ENCODE data around the gene PRRT4. TPM values are rescaled to one million over a fixed set of nuclear protein-coding genes. Genes with fewer than 3 reads are reported as not detected.

PRRT4 gene
- total and polyA plus RNA-seq, 9 of the 15 experiments (the other 6 are each of a cell fraction or from before 2014, with no cell fraction given), result not detected

DNA sequence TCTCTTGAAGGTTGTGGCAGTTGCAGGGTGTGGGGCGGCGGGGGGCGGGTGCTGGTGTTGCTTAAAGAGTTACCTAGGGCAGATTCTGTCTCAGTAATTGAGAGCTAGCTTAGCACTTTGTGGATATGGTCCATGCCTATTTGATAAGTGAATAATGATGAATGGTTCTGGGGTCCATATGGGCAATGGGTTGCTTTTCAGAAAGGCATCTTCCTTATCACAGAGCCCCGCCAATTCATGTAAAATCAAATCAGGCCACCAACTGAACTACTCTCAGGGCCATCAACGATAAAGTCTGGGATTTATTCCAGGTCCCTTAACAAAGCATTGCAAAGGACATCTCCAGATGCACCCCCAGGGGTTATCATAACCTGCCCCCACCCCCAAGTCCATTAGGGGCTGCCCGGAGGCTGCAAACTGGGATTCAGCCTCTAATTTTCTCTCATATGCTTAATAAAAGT is 1.8 kb upstream of the PRRT4 start:
- Histone ChIP-seq H3K4me1 (replicated peaks in 1 of 2; ENCODE audit: control insufficient read depth in 2 of 2, insufficient read depth in 2 of 2, low read length in 2 of 2) (peaks cover 6 to 21% of the 10 kb centered on the region in 2 experiments; a peak in 3 of 5 replicates), H3K9me3 (replicated peaks; ENCODE audit: control insufficient read depth, insufficient read depth, low read depth, low read length) (no peaks in the 10 kb centered on the region), H2AFZ (ENCODE audit: low read depth, low read length) (no peak overlapping the region), H3K4me2 (ENCODE audit: insufficient read depth, low read length) (no peak overlapping the region), H3K27me3 (ENCODE audit: control insufficient read depth in 2 of 2, insufficient read depth in 2 of 2, low read length in 2 of 2) (peaks cover 59 to 61% of the 10 kb centered on the region in 2 experiments), H3K27ac (ENCODE audit: extremely low read depth, low read depth, low read length) (no peak overlapping the region), H3K79me2 (ENCODE audit: control insufficient read depth, insufficient read depth, low read length) (no peaks in the 10 kb centered on the region), H3K9ac (ENCODE audit: insufficient read depth in 1 of 2, low read depth in 2 of 2, low read length in 2 of 2) (no peak overlapping the region), H3K4me3 (no peak overlapping the region), H3K9me1 (ENCODE audit: control insufficient read depth, insufficient read depth, low read length) (no peaks in the 10 kb centered on the region), H3K36me3 (ENCODE audit: control insufficient read depth, insufficient read depth, low read length) (no peaks in the 10 kb centered on the region), H4K20me1 (replicated peaks; ENCODE audit: control insufficient read depth, insufficient read depth, low read length) (no peaks in the 10 kb centered on the region; the same call in 1 of the 2 replicates)
- intact Hi-C loops (cut with micrococcal nuclease), result no loop called here
- DNase-seq (ENCODE audit: extremely low read depth in 1 of 4, low spot score in 3 of 4) (no peak), ATAC-seq (no peak), FAIRE-seq (no peak)
- in situ Hi-C loops (cut with MboI), result no loop called here
- 11% methylated on average over 6 of the region's 6 CpGs for WGBS (ENCODE audit: insufficient coverage, low coverage, missing lambda C conversion rate)
- POLR2A ChIA-PET, result interaction anchor here (0.5 to 2.2 kb wide), 3 partner anchors 8 to 810 kb away, joined by 3 to 6 read pairs (median 3); partner anchors contain the start of gene RBM28
- peak; percentile 18 for TF ChIP-seq CBX2 (IDR thresholded peaks at IDR 0.05; ENCODE audit: insufficient read depth, low read length, poor library complexity, severe bottlenecking)
- no peak for TF ChIP-seq ZC3H8 (IDR thresholded peaks at IDR 0.05)
- no TSS peak for BruUV-seq (replicated peaks)
- CTCF ChIA-PET (ENCODE audit: low intra/inter-chr PET ratio), result no interaction called here

DNA sequence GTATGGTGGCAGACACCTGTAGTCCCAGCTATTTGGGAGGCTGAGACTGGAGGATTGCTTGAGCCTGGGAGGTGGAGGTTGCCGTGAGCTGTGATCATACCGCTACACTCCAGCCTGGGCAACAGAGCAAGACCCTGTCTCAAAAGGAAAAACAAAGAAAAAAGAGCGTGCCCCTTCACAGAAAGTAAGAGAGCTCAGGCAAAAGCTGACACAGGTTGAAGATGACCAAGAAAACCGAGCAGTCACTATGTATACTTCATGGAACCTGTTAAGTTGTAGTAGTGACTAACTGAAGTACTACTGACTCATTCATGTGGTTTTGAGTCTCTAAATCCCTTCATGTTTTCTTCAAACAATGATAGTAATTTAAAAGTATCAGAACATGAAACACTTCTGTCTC is 1.2 kb upstream of the PRRT4 start:
- no peak overlapping the region for H2AFZ ChIP-seq (ENCODE audit: low read depth, low read length)
- H3K36me3 ChIP-seq (ENCODE audit: control insufficient read depth, insufficient read depth, low read length), result no peaks in the 10 kb centered on the region
- H3K9ac ChIP-seq (ENCODE audit: insufficient read depth in 1 of 2, low read depth in 2 of 2, low read length in 2 of 2), result no peak overlapping the region
- H3K27me3 ChIP-seq (ENCODE audit: control insufficient read depth in 2 of 2, insufficient read depth in 2 of 2, low read length in 2 of 2), result peaks cover 63 to 67% of the 10 kb centered on the region in 2 experiments
- ATAC-seq (no peak), FAIRE-seq (no peak), DNase-seq (ENCODE audit: extremely low read depth in 1 of 4, low spot score in 3 of 4) (no peak)
- peaks cover 6 to 21% of the 10 kb centered on the region in 2 experiments; a peak in 3 of 5 replicates for H3K4me1 ChIP-seq (replicated peaks in 1 of 2; ENCODE audit: control insufficient read depth in 2 of 2, insufficient read depth in 2 of 2, low read length in 2 of 2)
- TF ChIP-seq, protein P1, sequence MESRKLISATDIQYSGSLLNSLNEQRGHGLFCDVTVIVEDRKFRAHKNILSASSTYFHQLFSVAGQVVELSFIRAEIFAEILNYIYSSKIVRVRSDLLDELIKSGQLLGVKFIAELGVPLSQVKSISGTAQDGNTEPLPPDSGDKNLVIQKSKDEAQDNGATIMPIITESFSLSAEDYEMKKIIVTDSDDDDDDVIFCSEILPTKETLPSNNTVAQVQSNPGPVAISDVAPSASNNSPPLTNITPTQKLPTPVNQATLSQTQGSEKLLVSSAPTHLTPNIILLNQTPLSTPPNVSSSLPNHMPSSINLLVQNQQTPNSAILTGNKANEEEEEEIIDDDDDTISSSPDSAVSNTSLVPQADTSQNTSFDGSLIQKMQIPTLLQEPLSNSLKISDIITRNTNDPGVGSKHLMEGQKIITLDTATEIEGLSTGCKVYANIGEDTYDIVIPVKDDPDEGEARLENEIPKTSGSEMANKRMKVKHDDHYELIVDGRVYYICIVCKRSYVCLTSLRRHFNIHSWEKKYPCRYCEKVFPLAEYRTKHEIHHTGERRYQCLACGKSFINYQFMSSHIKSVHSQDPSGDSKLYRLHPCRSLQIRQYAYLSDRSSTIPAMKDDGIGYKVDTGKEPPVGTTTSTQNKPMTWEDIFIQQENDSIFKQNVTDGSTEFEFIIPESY (CRISPR knock-in tag; IDR thresholded peaks at IDR 0.05), result peak; percentile 63; the same call in 1 of the 2 replicates
- TF ChIP-seq NFATC3 (IDR thresholded peaks at IDR 0.05), result no peak
- TF ChIP-seq, protein P2, sequence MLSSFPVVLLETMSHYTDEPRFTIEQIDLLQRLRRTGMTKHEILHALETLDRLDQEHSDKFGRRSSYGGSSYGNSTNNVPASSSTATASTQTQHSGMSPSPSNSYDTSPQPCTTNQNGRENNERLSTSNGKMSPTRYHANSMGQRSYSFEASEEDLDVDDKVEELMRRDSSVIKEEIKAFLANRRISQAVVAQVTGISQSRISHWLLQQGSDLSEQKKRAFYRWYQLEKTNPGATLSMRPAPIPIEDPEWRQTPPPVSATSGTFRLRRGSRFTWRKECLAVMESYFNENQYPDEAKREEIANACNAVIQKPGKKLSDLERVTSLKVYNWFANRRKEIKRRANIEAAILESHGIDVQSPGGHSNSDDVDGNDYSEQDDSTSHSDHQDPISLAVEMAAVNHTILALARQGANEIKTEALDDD (IDR thresholded peaks at IDR 0.05), result 0 out of 2 replicates have a peak, but pooled peaks have one; percentile 21
- peak; percentile 61 for TF ChIP-seq ZNF121 (CRISPR knock-in tag; conservative IDR thresholded peaks at IDR 0.05)
- no peaks in the 10 kb centered on the region for H3K79me2 ChIP-seq (ENCODE audit: control insufficient read depth, insufficient read depth, low read length)
- WGBS (ENCODE audit: insufficient coverage, low coverage, missing lambda C conversion rate), result 14% methylated on average over 4 of the region's 4 CpGs
- intact Hi-C loops (cut with micrococcal nuclease) (no loop called here), in situ Hi-C loops (cut with MboI) (no loop called here)
- no peaks in the 10 kb centered on the region; the same call in 1 of the 2 replicates for H4K20me1 ChIP-seq (replicated peaks; ENCODE audit: control insufficient read depth, insufficient read depth, low read length)
- ChIA-PET CTCF (ENCODE audit: low intra/inter-chr PET ratio) (no interaction called here), POLR2A (interaction anchor here (0.6 to 1.2 kb wide), 4 partner anchors 11 to 406 kb away, joined by 3 to 5 read pairs (median 4); partner anchors contain the start of gene RBM28)
- H3K9me3 ChIP-seq (replicated peaks; ENCODE audit: control insufficient read depth, insufficient read depth, low read depth, low read length), result no peaks in the 10 kb centered on the region
- no peaks in the 10 kb centered on the region for H3K9me1 ChIP-seq (ENCODE audit: control insufficient read depth, insufficient read depth, low read length)
- BruUV-seq (replicated peaks), result no TSS peak
- no peak overlapping the region for H3K4me3 ChIP-seq
- H3K4me2 ChIP-seq (ENCODE audit: insufficient read depth, low read length), result no peak overlapping the region
- H3K27ac ChIP-seq (ENCODE audit: extremely low read depth, low read depth, low read length), result no peak overlapping the region

Measured in K562 (cell line).